Sigmoid colon (tissue), 4 donors: ENCODE data around the gene ANXA2R.

ENCODE experiments used
- CTCF ChIP-seq, 4 experiments: fragments of 450-650 bp in 3 of 4; fragments of 200-600 bp in 1 of 4; IDR thresholded peaks; one replicate each; pipeline ENCODE4 v1.5.1; 2016 to 2019; ENCODE audit warnings: antibody characterized with exemption in 4 of 4, mild to moderate bottlenecking in 3 of 4, moderate library complexity in 2 of 4
- EP300 ChIP-seq, 4 donors: sonication (generic); formaldehyde crosslinking; IDR thresholded peaks; one replicate each; pipeline ENCODE4 v1.6.1; 2017; ENCODE audit warnings: antibody characterized with exemption in 4 of 4
- POLR2A ChIP-seq, 2 donors: fragments of 450-650 bp; IDR thresholded peaks; one replicate each; pipeline ENCODE4 v1.6.1; 2016; ENCODE audit warnings: antibody characterized with exemption in 2 of 2, mild to moderate bottlenecking in 2 of 2, moderate library complexity in 2 of 2
- POLR2AphosphoS5 ChIP-seq, 4 donors: sonication (generic); formaldehyde crosslinking; IDR thresholded peaks; one replicate each; pipeline ENCODE4 v1.6.1; 2017; ENCODE audit warnings: antibody characterized with exemption in 4 of 4

DNA sequence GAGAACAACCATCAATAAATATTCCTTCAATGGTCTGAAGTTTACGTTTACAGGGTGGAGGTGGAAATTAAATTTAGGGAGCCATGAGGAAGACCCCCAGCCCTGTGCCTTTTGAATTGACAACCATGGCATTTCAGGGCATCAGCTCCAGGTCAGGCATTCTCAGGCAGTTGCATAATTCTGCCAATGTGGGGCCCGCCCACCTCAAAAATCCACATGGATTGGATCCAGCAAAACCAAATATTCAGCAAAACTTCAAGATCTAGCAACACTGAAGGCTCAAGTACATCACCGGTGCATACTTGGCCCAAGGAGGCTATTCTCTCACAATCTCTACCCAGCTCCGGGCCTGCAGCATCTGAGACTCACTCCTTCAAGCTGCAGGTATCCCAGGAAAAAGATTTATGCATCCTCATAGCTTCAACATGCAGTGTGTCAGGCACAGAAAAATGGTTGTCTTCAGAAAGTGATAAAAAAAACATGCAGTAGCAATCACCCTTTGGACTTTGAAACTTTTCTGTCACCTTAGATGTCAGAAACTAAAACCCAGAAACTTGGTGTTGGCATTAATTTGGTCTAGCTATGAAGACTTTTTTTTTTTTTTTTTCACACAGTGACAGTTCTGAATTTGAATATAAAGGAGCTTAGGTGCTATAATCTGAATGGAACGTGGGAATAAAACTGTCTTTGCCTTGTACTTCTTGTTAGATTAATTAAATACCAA, 21.4 kb upstream of the ANXA2R start:
- TF ChIP-seq POLR2AphosphoS5 (IDR thresholded peaks at IDR 0.05) (no peak), POLR2A (IDR thresholded peaks at IDR 0.05) (no peak), CTCF (IDR thresholded peaks at IDR 0.05) (no peak), EP300 (IDR thresholded peaks at IDR 0.05) (no peak)
